A549 (cell line): ENCODE data around the gene ASNSD1. TPM values are rescaled to one million over a fixed set of nuclear protein-coding genes. Genes with fewer than 3 reads are reported as not detected.
A peak's percentile ranks its signal among the peaks of the same experiment; 100 is the strongest.

Experiments used
- ATAC-seq, 2 experiments: fragments of 200-7000 bp in 1 of 2; fragments of >200 bp in 1 of 2; cut with Nextera tagmentation in 1 of 2; cut with Tn5 transposase in 1 of 2; 3 replicates each; pipeline versions ENCODE4 v1.8.0 to v1.9.1; 2018 to 2020; ENCODE audit warnings: mild to moderate bottlenecking in 1 of 2, moderate library complexity in 1 of 2
- CTCF ChIA-PET: fragments of 300-600 bp; sonication (Branson Sonifier 250); formaldehyde crosslinking; extraction: SDS; loops from one replicate; lab custom pipeline; 2021; ENCODE audit warnings: antibody characterized with exemption, inconsistent platforms; lab: Yijun Ruan, JAX
- POLR2A ChIA-PET: fragments of 350-600 bp; formaldehyde crosslinking; extraction: SDS; loops from one replicate; lab custom pipeline; 2021; ENCODE audit warnings: antibody characterized with exemption, inconsistent platforms; lab: Yijun Ruan, JAX
- DNase-seq, 2 experiments: peaks; one replicate each; pipeline versions ENCODE4 v3.0.0 to v3.0.0-alpha.2; 2011 to 2016; ENCODE audit warnings: low read depth in 1 of 2, low spot score in 1 of 2
- FAIRE-seq: peaks from 2 replicates; lab custom pipeline; 2011; peaks lifted over from hg19 to GRCh38; lab: Jason Lieb, UNC
- H3K27ac ChIP-seq, 2 experiments: fragments of >200 bp; sonication (Bioruptor Twin); formaldehyde crosslinking; 3 replicates each; pipeline ENCODE4 v1.5.1; 2016 to 2017
- H3K4me1 ChIP-seq: fragments of >200 bp; sonication (Bioruptor Twin); formaldehyde crosslinking; 3 replicates; pipeline ENCODE4 v1.6.1; 2016
- H3K4me2 ChIP-seq: fragments of >200 bp; sonication (Bioruptor Twin); formaldehyde crosslinking; 3 replicates; pipeline ENCODE4 v1.6.1; 2016
- H3K4me3 ChIP-seq: fragments of >200 bp; sonication (Bioruptor Twin); formaldehyde crosslinking; 3 replicates; pipeline ENCODE4 v1.5.1; 2016
- H3K9me3 ChIP-seq: fragments of >200 bp; sonication (Bioruptor Twin); formaldehyde crosslinking; 3 replicates; pipeline ENCODE4 v1.6.1; 2016
- CTCF ChIP-seq: fragments of >200 bp; sonication (Bioruptor Twin); formaldehyde crosslinking; IDR thresholded peaks from 3 replicates; pipeline ENCODE4 v1.5.1; 2016
- E2F6 ChIP-seq: IDR thresholded peaks from 2 replicates; pipeline ENCODE4 v1.6.1; 2012; ENCODE audit warnings: low read depth, borderline replicate concordance
- EHF ChIP-seq: fragments of 250-450 bp; sonication (Bioruptor Pico); IDR thresholded peaks from 2 replicates; pipeline ENCODE4 v1.5.0; 2020; ENCODE audit warnings: mild to moderate bottlenecking
- HES2 ChIP-seq: fragments of >200 bp; sonication (Bioruptor Twin); formaldehyde crosslinking; IDR thresholded peaks from 2 replicates; pipeline ENCODE4 v1.6.1; 2016
- POLR2A ChIP-seq: IDR thresholded peaks from 2 replicates; pipeline ENCODE4 v1.6.1; 2012; ENCODE audit warnings: mild to moderate bottlenecking, low read length
- RAD21 ChIP-seq, 2 experiments: fragments of >200 bp in 1 of 2; sonication (Bioruptor Twin) in 1 of 2; formaldehyde crosslinking in 1 of 2; IDR thresholded peaks in 1 of 2; conservative IDR thresholded peaks in 1 of 2; 2 replicates in 1 of 2; 3 replicates in 1 of 2; pipeline ENCODE4 v1.6.1; 2012 to 2018; ENCODE audit warnings: inconsistent platforms in 1 of 2
- SMC3 ChIP-seq: fragments of >200 bp; sonication (Bioruptor Twin); formaldehyde crosslinking; IDR thresholded peaks from 3 replicates; pipeline ENCODE4 v1.6.1; 2018; ENCODE audit warnings: inconsistent platforms
- ZFP36 ChIP-seq: fragments of 450-650 bp; IDR thresholded peaks from 2 replicates; pipeline ENCODE4 v1.6.1; 2014; ENCODE audit warnings: borderline replicate concordance; ENCODE audit not compliant: partially characterized antibody
- WGBS: methylation state at CpG from one replicate; pipeline ENCODE4 v1.1.6; 2017; ENCODE audit errors: missing lambda C conversion rate; 5-methylcytosine and 5-hydroxymethylcytosine counted together
- polyA plus RNA-seq, 4 experiments: library from polyadenylated mRNA; depleted of rRNA in 3 of 4; stranded (reverse); fragments of >200 nt; fragmentation: RNase III in 1 of 4; extraction: RNeasy Plus Mini Kit Qiagen cat#74134 plus additional on column Dnase treatment in 1 of 4; gene quantifications; 2 replicates in 3 of 4; 3 replicates in 1 of 4; pipeline ENCODE4 v1.2.3, GENCODE V29; 2011 to 2017

The ASNSD1 gene
- polyA plus RNA-seq, 2 of the 4 experiments (the other 2 are of a cell fraction), result 45.9 to 69.0 TPM

GRCh38 chr2:189627789-189628188, 33.5 kb upstream of the ASNSD1 start:
- H3K9me3 ChIP-seq, result no peaks in the 10 kb centered on the region
- no peak overlapping the region for H3K4me3 ChIP-seq
- POLR2A ChIA-PET, result interaction anchor here (0.7 to 2.0 kb wide), 2 partner anchors 12 to 47 kb away, joined by 4 to 9 read pairs; partner anchors contain the start of gene SLC40A1
- CTCF ChIA-PET, result interaction anchor here (1.4 to 3.1 kb wide), 2 partner anchors 33 to 36 kb away, joined by 4 to 8 read pairs; partner anchors contain the start of gene ASNSD1
- WGBS, result 74% methylated on average over 1 of the region's 1 CpG
- ATAC-seq (no peak), FAIRE-seq (no peak), DNase-seq (no peak)
- H3K4me1 ChIP-seq, result peaks cover 16% of the 10 kb centered on the region; the same call in 2 of the 3 replicates
- no peak overlapping the region for H3K4me2 ChIP-seq
- no peak for TF ChIP-seq E2F6
- no peak for TF ChIP-seq EHF (CRISPR knock-in tag)
- H3K27ac ChIP-seq, result no peak overlapping the region

- H3K4me3 ChIP-seq, result no peak overlapping the region
- DNase-seq (peak in 1 of 2 experiments; percentile 51), FAIRE-seq (no peak), ATAC-seq (peak; percentile 52 to 76; a peak in 4 of 6 replicates)
- H3K9me3 ChIP-seq, result no peaks in the 10 kb centered on the region
- H3K4me1 ChIP-seq, result peaks cover 16% of the 10 kb centered on the region; the same call in 2 of the 3 replicates
- no peak for TF ChIP-seq HES2
- peak; percentile 35 to 55; a peak in 2 of 5 replicates for TF ChIP-seq RAD21 (conservative IDR thresholded peaks at IDR 0.05 in 1 of 2, IDR thresholded peaks at IDR 0.05 in 1 of 2)
- peak; percentile 34; the same call in 1 of the 3 replicates for TF ChIP-seq SMC3
- no peak for TF ChIP-seq POLR2A
- 0 out of 3 replicates have a peak, but pooled peaks have one; percentile 11 for TF ChIP-seq CTCF
- H3K4me2 ChIP-seq, result no peak overlapping the region
- 0 out of 6 replicates have a peak overlapping the region, but pooled peaks of 1 of the 2 experiments have one; percentile 5 for H3K27ac ChIP-seq
- POLR2A ChIA-PET, result interaction anchor here (2.1 kb wide), 1 partner anchor 49 kb away, joined by 15 read pairs; the partner anchor contains the start of gene SLC40A1
- CTCF ChIA-PET, result interaction anchor here (0.7 to 3.1 kb wide), 12 partner anchors 11 to 165 kb away, joined by 3 to 9 read pairs (median 4); partner anchors contain the start of gene ASNSD1
- WGBS, result 92% methylated on average over 9 of the region's 9 CpGs
Measured at GRCh38 chr2:189628817-189629530, 32.3 kb upstream of the ASNSD1 start.

GRCh38 chr2:189629531-189630453, 31.5 kb upstream of the ASNSD1 start:
- Histone ChIP-seq H3K27ac (no peak overlapping the region), H3K4me3 (no peak overlapping the region), H3K4me1 (peaks cover 16% of the 10 kb centered on the region; the same call in 2 of the 3 replicates), H3K4me2 (no peak overlapping the region), H3K9me3 (no peaks in the 10 kb centered on the region)
- FAIRE-seq (no peak), DNase-seq (no peak), ATAC-seq (no peak; a peak in 1 of 6 replicates)
- POLR2A ChIA-PET, result interaction anchor here (2.1 kb wide), 1 partner anchor 49 kb away, joined by 15 read pairs; the partner anchor contains the start of gene SLC40A1
- 69% methylated on average over 10 of the region's 10 CpGs for WGBS
- 0 out of 3 replicates have a peak, but pooled peaks have one; percentile 1 for TF ChIP-seq CTCF
- TF ChIP-seq ZFP36, result no peak
- CTCF ChIA-PET, result interaction anchor here (0.8 to 3.1 kb wide), 11 partner anchors 12 to 166 kb away, joined by 3 to 9 read pairs (median 4); partner anchors contain the start of gene ASNSD1
